ENCODE measurements around the gene TBC1D12.

The TBC1D12 gene

DNA sequence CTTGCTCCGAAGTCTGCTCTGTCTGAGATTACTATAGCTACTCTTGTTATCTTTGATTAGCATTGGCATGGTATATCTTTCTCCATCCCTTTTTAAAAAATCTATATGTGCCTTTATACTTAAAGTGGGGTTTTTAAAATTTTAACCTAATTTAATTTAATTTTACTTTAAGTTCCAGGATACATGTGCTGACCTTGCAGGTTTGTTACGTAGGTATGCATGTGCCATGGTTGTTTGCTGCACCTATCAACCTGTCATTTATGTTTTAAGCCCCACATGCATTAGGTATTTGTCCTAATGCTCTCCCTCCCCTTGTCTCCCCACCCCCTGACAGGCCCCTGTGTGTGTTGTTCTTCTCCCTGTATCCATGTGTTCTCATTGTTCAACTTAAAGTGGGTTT, 54.6 kb downstream of the TBC1D12 start:
- DNase-seq (ENCODE audit: extremely low read depth, low read depth): no peak
- TF ChIP-seq, protein P1, sequence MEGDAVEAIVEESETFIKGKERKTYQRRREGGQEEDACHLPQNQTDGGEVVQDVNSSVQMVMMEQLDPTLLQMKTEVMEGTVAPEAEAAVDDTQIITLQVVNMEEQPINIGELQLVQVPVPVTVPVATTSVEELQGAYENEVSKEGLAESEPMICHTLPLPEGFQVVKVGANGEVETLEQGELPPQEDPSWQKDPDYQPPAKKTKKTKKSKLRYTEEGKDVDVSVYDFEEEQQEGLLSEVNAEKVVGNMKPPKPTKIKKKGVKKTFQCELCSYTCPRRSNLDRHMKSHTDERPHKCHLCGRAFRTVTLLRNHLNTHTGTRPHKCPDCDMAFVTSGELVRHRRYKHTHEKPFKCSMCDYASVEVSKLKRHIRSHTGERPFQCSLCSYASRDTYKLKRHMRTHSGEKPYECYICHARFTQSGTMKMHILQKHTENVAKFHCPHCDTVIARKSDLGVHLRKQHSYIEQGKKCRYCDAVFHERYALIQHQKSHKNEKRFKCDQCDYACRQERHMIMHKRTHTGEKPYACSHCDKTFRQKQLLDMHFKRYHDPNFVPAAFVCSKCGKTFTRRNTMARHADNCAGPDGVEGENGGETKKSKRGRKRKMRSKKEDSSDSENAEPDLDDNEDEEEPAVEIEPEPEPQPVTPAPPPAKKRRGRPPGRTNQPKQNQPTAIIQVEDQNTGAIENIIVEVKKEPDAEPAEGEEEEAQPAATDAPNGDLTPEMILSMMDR (IDR thresholded peaks at IDR 0.05; ENCODE audit: low read depth, low read length): no peak

DNA sequence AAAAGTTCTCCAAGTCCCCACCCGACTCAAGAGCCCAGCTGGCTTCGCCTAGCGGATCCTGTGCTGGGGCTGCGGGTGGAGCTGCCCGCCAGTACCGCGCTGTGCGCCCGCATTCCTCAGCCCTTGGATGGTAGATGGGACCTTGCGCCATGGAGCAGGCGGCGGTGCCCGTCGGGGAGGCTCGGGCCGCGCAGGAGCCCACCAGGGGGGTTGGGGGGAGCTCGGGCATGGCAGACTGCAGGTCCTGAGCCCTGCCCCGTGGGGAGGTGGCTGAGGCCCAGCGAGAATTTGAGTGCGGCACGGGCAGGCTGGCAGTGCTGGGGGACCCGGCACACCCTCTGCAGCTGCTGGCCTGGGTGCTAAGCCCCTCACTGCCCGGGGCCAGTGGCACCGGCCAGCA, 57.0 kb downstream of the TBC1D12 start:
- no peak for DNase-seq (ENCODE audit: extremely low read depth, low read depth)

DNA sequence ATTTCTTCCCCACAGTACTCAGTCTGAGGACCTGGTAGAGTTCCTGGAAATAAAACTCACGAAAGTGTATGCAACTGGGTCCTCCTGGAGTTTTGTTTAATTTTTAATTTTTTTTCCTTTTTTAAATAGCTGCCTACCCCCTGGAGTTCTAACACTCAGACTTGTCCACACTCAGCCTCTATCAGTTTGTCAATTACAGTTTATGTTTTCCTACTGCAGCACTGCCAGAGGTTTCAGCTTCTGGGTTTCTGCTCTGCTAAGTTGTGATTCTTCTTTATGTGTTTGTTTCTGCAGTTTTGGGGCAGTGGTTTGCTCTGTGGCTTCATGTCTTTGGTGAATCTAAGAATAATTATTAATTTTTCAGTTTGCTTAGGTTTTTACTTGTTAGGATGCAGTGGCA, 59.2 kb downstream of the TBC1D12 start:
- DNase-seq (ENCODE audit: extremely low read depth, low read depth): no peak
- TF ChIP-seq, protein P1 (IDR thresholded peaks at IDR 0.05; ENCODE audit: low read depth, low read length): no peak

More for the DNA sequence above, 57.0 kb downstream of the TBC1D12 start:
- TF ChIP-seq, protein P1 (IDR thresholded peaks at IDR 0.05; ENCODE audit: low read depth, low read length): no peak

DNA sequence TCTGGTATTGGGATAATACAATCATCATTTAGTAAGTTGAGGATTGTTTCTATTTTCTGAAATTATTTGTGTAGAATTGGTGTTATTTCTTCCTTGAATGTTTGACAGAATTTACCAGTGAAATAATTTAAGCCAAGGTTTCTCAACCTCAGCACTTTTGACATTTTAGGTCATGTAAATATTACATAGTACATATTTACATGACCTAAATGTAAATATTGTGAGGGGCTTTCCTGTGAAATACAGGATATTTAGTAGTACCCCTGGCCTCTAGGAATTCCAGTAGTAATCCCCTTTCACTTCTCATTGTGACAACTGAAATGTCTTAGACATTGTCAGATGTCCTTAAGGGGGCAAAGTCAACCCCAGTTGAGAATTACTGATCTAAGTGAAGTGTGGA, 59.8 kb downstream of the TBC1D12 start:
- TF ChIP-seq, protein P1 (IDR thresholded peaks at IDR 0.05; ENCODE audit: low read depth, low read length): no peak
- DNase-seq (ENCODE audit: extremely low read depth, low read depth): no peak

DNA sequence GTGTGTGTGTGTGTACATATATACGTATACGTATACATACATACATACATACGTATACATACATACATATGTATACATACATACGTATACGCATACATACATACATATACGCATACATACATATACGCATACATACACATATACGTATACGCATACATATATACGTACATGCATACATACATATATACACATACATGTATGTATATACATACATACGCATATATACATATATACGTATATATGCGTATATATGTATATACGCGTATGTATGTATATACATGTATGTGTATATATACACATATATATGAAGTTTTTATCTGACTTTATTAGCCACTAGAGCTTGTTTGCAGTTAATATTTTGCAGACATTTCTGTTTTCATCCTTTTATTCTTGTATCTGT, 63.3 kb downstream of the TBC1D12 start:
- DNase-seq (ENCODE audit: extremely low read depth, low read depth): no peak
- TF ChIP-seq, protein P1 (IDR thresholded peaks at IDR 0.05; ENCODE audit: low read depth, low read length): no peak

DNA sequence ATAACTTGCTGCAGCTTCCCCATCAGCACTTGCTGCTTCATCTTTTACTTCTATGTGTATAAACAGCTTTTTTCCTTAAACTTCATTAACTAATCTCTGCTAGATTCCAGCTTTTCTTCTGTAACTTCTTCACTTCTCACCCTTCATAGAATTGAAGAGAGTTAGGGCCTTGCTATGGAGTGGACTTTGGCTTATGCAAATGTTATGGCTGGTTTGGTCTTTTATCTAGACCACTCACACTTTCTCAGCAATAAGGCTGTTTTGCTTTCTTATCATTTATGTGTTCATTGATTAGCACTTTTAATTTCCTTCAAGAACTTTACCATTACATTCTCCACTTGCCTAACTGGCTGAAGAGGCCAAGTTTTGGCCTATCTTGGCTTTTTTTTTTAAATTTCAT, 79.1 kb downstream of the TBC1D12 start:
- DNase-seq (ENCODE audit: extremely low read depth, low read depth): no peak
- TF ChIP-seq, protein P1 (IDR thresholded peaks at IDR 0.05; ENCODE audit: low read depth, low read length): no peak

DNA sequence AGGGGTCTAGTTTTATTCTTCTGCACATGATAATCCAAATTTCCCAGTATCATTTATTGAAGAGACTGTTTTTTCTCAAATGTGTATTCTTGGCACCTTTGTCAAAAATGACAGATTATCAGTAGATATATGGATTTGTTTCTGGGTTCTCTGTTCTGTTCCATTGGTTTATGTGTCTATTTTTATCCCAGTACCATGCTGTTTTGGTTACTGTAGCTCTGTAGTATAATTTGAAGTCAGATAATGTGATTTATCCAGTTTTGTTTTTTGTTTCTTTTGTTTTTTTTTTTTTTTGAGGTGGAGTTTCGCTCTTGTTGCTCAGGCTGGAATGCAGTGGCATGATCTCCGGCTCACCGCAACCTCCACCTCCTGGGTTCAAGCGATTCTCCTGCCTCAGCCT, 81.6 kb downstream of the TBC1D12 start:
- TF ChIP-seq, protein P1 (IDR thresholded peaks at IDR 0.05; ENCODE audit: low read depth, low read length): no peak
- no peak for DNase-seq (ENCODE audit: extremely low read depth, low read depth)
